ENCODE data around the gene VIPR2.

- TF ChIP-seq PATZ1 (CRISPR knock-in tag; IDR thresholded peaks at IDR 0.05; ENCODE audit: borderline replicate concordance) = no peak
- TF ChIP-seq ESRRG (CRISPR knock-in tag; IDR thresholded peaks at IDR 0.05) = no peak
- TF ChIP-seq CREB5 (CRISPR knock-in tag; IDR thresholded peaks at IDR 0.05; ENCODE audit: low read depth) = no peak
- TF ChIP-seq ZFP3 (CRISPR knock-in tag; IDR thresholded peaks at IDR 0.05) = no peak
- no peak for TF ChIP-seq OSR1 (CRISPR knock-in tag; IDR thresholded peaks at IDR 0.05)
- no peak for TF ChIP-seq TSHZ2 (CRISPR knock-in tag; IDR thresholded peaks at IDR 0.05)
- no peak for TF ChIP-seq CSDC2 (CRISPR knock-in tag; IDR thresholded peaks at IDR 0.05)
- no peak for TF ChIP-seq ZNF565 (CRISPR knock-in tag; conservative IDR thresholded peaks at IDR 0.05; ENCODE audit: low read depth)
- no peak for TF ChIP-seq ZFP30 (CRISPR knock-in tag; IDR thresholded peaks at IDR 0.05)
- no peak for TF ChIP-seq ARNTL (CRISPR knock-in tag; IDR thresholded peaks at IDR 0.05; ENCODE audit: borderline replicate concordance, low read depth)
These were observed 120.9 kb downstream of the VIPR2 start for GRCh38 chr7:159023746-159024145.
